Right ventricle myocardium superior (tissue), 1 donor: Measurements from ENCODE around the gene DUSP22. TPM values are rescaled to one million over a fixed set of nuclear protein-coding genes. Genes with fewer than 3 reads are reported as not detected.
"Not testable (repeated sequence)": the region's sequence is repeated elsewhere in the genome, so short reads cannot be mapped to it uniquely, and the experiment has no call there.

Experiments used
- ATAC-seq: fragments of 200-7000 bp; cut with Tn5 transposase; one replicate; pipeline ENCODE4 v1.9.1; 2020; ENCODE audit warnings: mild to moderate bottlenecking; ENCODE audit not compliant: poor library complexity
- DNase-seq: peaks from one replicate; pipeline ENCODE4 v3.0.0-alpha.2; 2020
- intact Hi-C: fragments of 100-400 bp; cut with DNase I; formaldehyde crosslinking; loops from one replicate; pipeline ENCODE4 v1.11.2; 2022
- total RNA-seq: library from RNA; stranded (reverse); fragmentation: NEBNext Ultra II Directional; extraction: Animal tissue kit (Norgen Biotek cat#: 25700); gene quantifications from one replicate; pipeline ENCODE4 v1.2.1, GENCODE V29; 2021
- donor health status: DM: no; HTN: yes; CAD: no; lungs with severe emphysema.

Gene DUSP22
- total RNA-seq, 1 donor from 2014 or later = 50.5 TPM

GRCh38 chr6:364609-365540, 72.6 kb downstream of the DUSP22 start:
- ATAC-seq = no peak
- DNase-seq = no peak

GRCh38 chr6:365835-366234, 73.5 kb downstream of the DUSP22 start:
- no peak for DNase-seq
- no peak for ATAC-seq
- intact Hi-C loops = no loop called here

More at GRCh38 chr6:364609-365540, 72.6 kb downstream of the DUSP22 start:
- intact Hi-C loops = no loop called here

- DNase-seq = no peak
- no peak for ATAC-seq
- intact Hi-C loops = no loop called here
Observed at GRCh38 chr6:366389-367297, 74.4 kb downstream of the DUSP22 start.

- ATAC-seq (no peak), DNase-seq (no peak)
- intact Hi-C loops = no loop called here
Observed at GRCh38 chr6:367298-367794, 75.1 kb downstream of the DUSP22 start.

GRCh38 chr6:367891-368630, 75.8 kb downstream of the DUSP22 start:
- intact Hi-C loops = no loop called here
- no peak for DNase-seq
- no peak for ATAC-seq

- intact Hi-C loops = no loop called here
- ATAC-seq (no peak), DNase-seq (no peak)
Observed at GRCh38 chr6:369559-370431, 77.5 kb downstream of the DUSP22 start.

- intact Hi-C loops = no loop called here
- DNase-seq = peak; percentile 33
- ATAC-seq = no peak
Observed at GRCh38 chr6:370555-370954, 78.3 kb downstream of the DUSP22 start.

GRCh38 chr6:371851-372250, 79.6 kb downstream of the DUSP22 start:
- intact Hi-C loops, ATAC-seq: not testable (repeated sequence)
- peak; percentile 25 for DNase-seq

GRCh38 chr6:372336-372911, 80.1 kb downstream of the DUSP22 start:
- DNase-seq (peak; percentile 57), ATAC-seq (no peak)
- intact Hi-C loops = no loop called here

GRCh38 chr6:373031-373430, 80.7 kb downstream of the DUSP22 start:
- peak; percentile 49 for DNase-seq
- ATAC-seq = peak; percentile 35
- intact Hi-C loops = no loop called here

- peak; percentile 44 for DNase-seq
- ATAC-seq = peak; percentile 62
- intact Hi-C loops = no loop called here
Observed at GRCh38 chr6:373773-374724, 81.8 kb downstream of the DUSP22 start.

- intact Hi-C loops = no loop called here
- ATAC-seq = no peak
- peak; percentile 33 for DNase-seq
Observed at GRCh38 chr6:374956-375355, 82.7 kb downstream of the DUSP22 start.

GRCh38 chr6:376827-377640, 84.7 kb downstream of the DUSP22 start:
- no peak for DNase-seq
- no peak for ATAC-seq
- intact Hi-C loops = no loop called here

- ATAC-seq, DNase-seq, intact Hi-C loops: not testable (repeated sequence)
Observed at GRCh38 chr6:377641-378020, 85.3 kb downstream of the DUSP22 start.

GRCh38 chr6:378090-378957, 86.0 kb downstream of the DUSP22 start:
- DNase-seq (no peak), ATAC-seq (no peak)
- intact Hi-C loops = no loop called here
